Measurements from ENCODE around the gene MRPL21.

The MRPL21 gene

GRCh38 chr11:68882391-68882790 is 21.2 kb downstream of the MRPL21 start:
- TF ChIP-seq, protein P1, sequence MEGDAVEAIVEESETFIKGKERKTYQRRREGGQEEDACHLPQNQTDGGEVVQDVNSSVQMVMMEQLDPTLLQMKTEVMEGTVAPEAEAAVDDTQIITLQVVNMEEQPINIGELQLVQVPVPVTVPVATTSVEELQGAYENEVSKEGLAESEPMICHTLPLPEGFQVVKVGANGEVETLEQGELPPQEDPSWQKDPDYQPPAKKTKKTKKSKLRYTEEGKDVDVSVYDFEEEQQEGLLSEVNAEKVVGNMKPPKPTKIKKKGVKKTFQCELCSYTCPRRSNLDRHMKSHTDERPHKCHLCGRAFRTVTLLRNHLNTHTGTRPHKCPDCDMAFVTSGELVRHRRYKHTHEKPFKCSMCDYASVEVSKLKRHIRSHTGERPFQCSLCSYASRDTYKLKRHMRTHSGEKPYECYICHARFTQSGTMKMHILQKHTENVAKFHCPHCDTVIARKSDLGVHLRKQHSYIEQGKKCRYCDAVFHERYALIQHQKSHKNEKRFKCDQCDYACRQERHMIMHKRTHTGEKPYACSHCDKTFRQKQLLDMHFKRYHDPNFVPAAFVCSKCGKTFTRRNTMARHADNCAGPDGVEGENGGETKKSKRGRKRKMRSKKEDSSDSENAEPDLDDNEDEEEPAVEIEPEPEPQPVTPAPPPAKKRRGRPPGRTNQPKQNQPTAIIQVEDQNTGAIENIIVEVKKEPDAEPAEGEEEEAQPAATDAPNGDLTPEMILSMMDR (IDR thresholded peaks at IDR 0.05; ENCODE audit: insufficient read depth, low read depth, low read length, missing control alignments) = no peak
- no peak for DNase-seq (ENCODE audit: low read depth)
- H3K4me3 ChIP-seq (ENCODE audit: low read depth, low read length) = no peak overlapping the region

DNA sequence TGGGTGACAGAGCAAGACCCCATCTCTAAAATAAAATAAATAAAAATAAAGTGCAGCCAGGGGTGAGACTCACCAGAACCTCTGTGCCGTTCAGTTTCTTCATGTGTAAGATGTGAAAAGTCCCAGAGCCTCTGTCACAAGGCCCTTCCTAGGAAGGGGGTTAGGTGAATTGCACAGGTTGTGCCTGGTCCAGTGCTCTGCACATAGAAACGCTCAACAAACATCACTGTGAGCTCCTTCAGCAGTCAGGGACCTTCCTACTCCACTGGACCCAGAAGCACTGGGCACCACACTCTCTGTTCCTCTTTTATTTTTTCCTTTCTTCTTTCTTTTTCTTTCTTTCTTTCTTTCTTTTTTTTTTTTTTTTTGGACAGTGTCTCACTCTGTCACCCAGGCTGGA is 22.3 kb downstream of the MRPL21 start:
- H3K4me3 ChIP-seq (ENCODE audit: low read depth, low read length) = no peak overlapping the region
- TF ChIP-seq, protein P1 (IDR thresholded peaks at IDR 0.05; ENCODE audit: insufficient read depth, low read depth, low read length, missing control alignments) = no peak
- no peak for DNase-seq (ENCODE audit: low read depth)

DNA sequence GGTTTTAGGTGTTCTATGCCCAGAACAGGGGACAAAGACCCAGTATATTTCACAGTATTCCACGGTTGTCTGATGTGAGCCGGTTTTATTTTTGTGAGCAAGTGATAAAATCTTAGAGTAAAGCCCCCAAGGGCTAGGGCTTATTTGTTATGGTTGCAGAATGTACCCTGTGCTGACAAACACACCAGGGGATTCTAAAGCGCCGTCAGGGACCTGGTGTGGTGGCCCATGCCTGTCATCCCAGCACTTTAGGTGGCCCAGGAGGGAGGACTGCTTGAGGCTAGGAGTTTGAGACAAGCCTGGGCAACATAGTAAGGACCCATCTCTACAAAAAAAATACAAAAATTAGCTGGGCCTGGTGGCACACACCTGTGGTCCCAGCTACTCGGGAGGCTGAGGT is 22.8 kb downstream of the MRPL21 start:
- DNase-seq (ENCODE audit: low read depth) = no peak

DNA sequence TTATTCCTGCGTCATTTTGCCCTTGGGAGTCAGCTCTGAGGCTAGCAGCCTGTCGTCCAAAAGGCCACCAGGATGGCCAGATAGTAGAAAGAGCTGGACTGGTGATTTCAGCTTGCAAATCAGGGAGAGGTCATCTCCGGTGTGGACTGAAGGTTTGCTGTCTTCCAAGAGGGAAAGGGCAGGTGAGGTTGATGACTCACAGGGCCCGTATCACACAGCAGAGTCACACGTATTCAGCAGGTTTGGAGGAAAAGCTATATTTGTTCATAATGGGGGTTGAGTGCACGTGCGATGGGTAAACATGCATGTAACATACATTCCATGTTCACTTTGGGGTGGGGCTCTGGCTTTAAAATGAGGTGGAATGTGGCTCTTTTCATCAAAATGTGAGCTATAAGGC is 25.6 kb downstream of the MRPL21 start:
- H3K4me3 ChIP-seq (ENCODE audit: low read depth, low read length) = no peak overlapping the region
- no peak for DNase-seq (ENCODE audit: low read depth)
- TF ChIP-seq, protein P1 (IDR thresholded peaks at IDR 0.05; ENCODE audit: insufficient read depth, low read depth, low read length, missing control alignments) = no peak

More for the DNA sequence above, 22.8 kb downstream of the MRPL21 start:
- TF ChIP-seq, protein P1 (IDR thresholded peaks at IDR 0.05; ENCODE audit: insufficient read depth, low read depth, low read length, missing control alignments) = no peak
- H3K4me3 ChIP-seq (ENCODE audit: low read depth, low read length) = no peak overlapping the region

- TF ChIP-seq, protein P1 (IDR thresholded peaks at IDR 0.05; ENCODE audit: insufficient read depth, low read depth, low read length, missing control alignments) = no peak
- no peak for DNase-seq (ENCODE audit: low read depth)
- H3K4me3 ChIP-seq (ENCODE audit: low read depth, low read length) = no peak overlapping the region
Measured at GRCh38 chr11:68872216-68873003, 31.2 kb downstream of the MRPL21 start.

- TF ChIP-seq, protein P1 (IDR thresholded peaks at IDR 0.05; ENCODE audit: insufficient read depth, low read depth, low read length, missing control alignments) = no peak
- H3K4me3 ChIP-seq (ENCODE audit: low read depth, low read length) = peak overlapping the region; percentile 42; the same call in 1 of the 2 replicates
- no peak for DNase-seq (ENCODE audit: low read depth)
Measured at GRCh38 chr11:68870470-68870869, 33.2 kb downstream of the MRPL21 start.
